HepG2 (cell line): ENCODE results near the gene ZKSCAN3. TPM values are rescaled to one million over a fixed set of nuclear protein-coding genes. Genes with fewer than 3 reads are reported as not detected.

Experiments
- CREB1 ChIP-seq, 2 experiments: fragments of 450-650 bp in 1 of 2; IDR thresholded peaks; 2 replicates each; pipeline ENCODE4 v1.6.1; 2016 to 2017; ENCODE audit warnings: control low read depth in 1 of 2, mild to moderate bottlenecking in 1 of 2, missing compliant biosample characterization in 1 of 2, missing genetic modification characterization in 1 of 2
- GPBP1L1 ChIP-seq: sonication (generic); formaldehyde crosslinking; IDR thresholded peaks from 2 replicates; pipeline ENCODE4 v1.5.0; 2020; ENCODE audit warnings: mild to moderate bottlenecking, missing genetic modification reagents
- KIAA2018 ChIP-seq: sonication (generic); formaldehyde crosslinking; IDR thresholded peaks from 2 replicates; pipeline ENCODE4 v1.5.0; 2020; ENCODE audit warnings: mild to moderate bottlenecking, missing genetic modification reagents, borderline replicate concordance
- MED1 ChIP-seq: sonication (generic); formaldehyde crosslinking; IDR thresholded peaks from 2 replicates; pipeline ENCODE4 v1.4.0; 2020; ENCODE audit warnings: missing genetic modification reagents
- MTF1 ChIP-seq: sonication (generic); formaldehyde crosslinking; IDR thresholded peaks from 2 replicates; pipeline ENCODE4 v1.5.0; 2020; ENCODE audit warnings: missing genetic modification reagents
- NFYC ChIP-seq: IDR thresholded peaks from 2 replicates; pipeline ENCODE4 v1.6.1; 2016; ENCODE audit warnings: missing genetic modification reagents, missing compliant biosample characterization
- NR2F1 ChIP-seq, 2 experiments: fragments of 450-650 bp in 1 of 2; formaldehyde crosslinking in 1 of 2; IDR thresholded peaks; 2 replicates each; pipeline versions ENCODE4 v1.5.0 to v1.6.1; 2016 to 2020; ENCODE audit warnings: mild to moderate bottlenecking in 1 of 2, missing compliant biosample characterization in 1 of 2, missing genetic modification reagents in 1 of 2, moderate library complexity in 1 of 2
- POLR2A ChIP-seq, 2 experiments: IDR thresholded peaks; 2 replicates each; pipeline ENCODE4 v1.6.1; 2011; ENCODE audit warnings: low read depth in 2 of 2, low read length in 2 of 2, mild to moderate bottlenecking in 1 of 2, moderate library complexity in 1 of 2; ENCODE audit not compliant: insufficient read depth in 1 of 2
- SSRP1 ChIP-seq: IDR thresholded peaks from 2 replicates; pipeline ENCODE4 v1.6.1; 2016; ENCODE audit warnings: control low read depth
- ZBTB2 ChIP-seq: sonication (generic); formaldehyde crosslinking; IDR thresholded peaks from 2 replicates; pipeline ENCODE4 v1.8.0; 2022; ENCODE audit warnings: low read depth, missing genetic modification reagents
- ZGPAT ChIP-seq: IDR thresholded peaks from 2 replicates; pipeline ENCODE4 v1.6.1; 2016; ENCODE audit warnings: mild to moderate bottlenecking
- ZNF232 ChIP-seq: sonication (generic); formaldehyde crosslinking; IDR thresholded peaks from 2 replicates; pipeline ENCODE4 v1.4.0; 2020; ENCODE audit warnings: missing genetic modification reagents, borderline replicate concordance
- ZNF317 ChIP-seq: sonication (generic); formaldehyde crosslinking; IDR thresholded peaks from 2 replicates; pipeline ENCODE4 v1.5.0; 2020; ENCODE audit warnings: mild to moderate bottlenecking, missing genetic modification reagents
- ZNF326 ChIP-seq: sonication (generic); formaldehyde crosslinking; IDR thresholded peaks from 2 replicates; pipeline ENCODE4 v1.4.0; 2020; ENCODE audit warnings: missing genetic modification reagents, borderline replicate concordance
- ZNF878 ChIP-seq: sonication (generic); formaldehyde crosslinking; IDR thresholded peaks from 2 replicates; pipeline ENCODE4 v1.8.1; 2023; ENCODE audit warnings: mild to moderate bottlenecking, missing genetic modification reagents, moderate library complexity
- polyA plus RNA-seq, 8 experiments: library from polyadenylated mRNA; depleted of rRNA in 3 of 8; stranded (reverse) in 7 of 8; unstranded in 1 of 8; fragments of >200 nt; fragmentation: Illumina TruSeq in 4 of 8; extraction: Trizol in 4 of 8; gene quantifications; 2 replicates each; pipeline versions ENCODE4 v1.2.1 to v1.2.3, GENCODE V29; 2011 to 2016; ENCODE audit warnings: low read depth in 4 of 8, missing spikeins in 1 of 8, mixed read lengths in 1 of 8; ENCODE audit not compliant: insufficient read depth in 1 of 8
- total RNA-seq, 5 experiments: library from RNA; depleted of rRNA; stranded (reverse); fragments of >200 nt; fragmentation: Illumina TruSeq; extraction: Trizol; gene quantifications; 2 replicates each; pipeline ENCODE4 v1.2.3, GENCODE V29; 2016; ENCODE audit warnings: low read depth in 1 of 5
- TF ChIP-seq, protein P1 (sequence below): IDR thresholded peaks from 2 replicates; pipeline ENCODE4 v1.6.1; 2016; ENCODE audit warnings: mild to moderate bottlenecking, missing biosample characterization, missing genetic modification reagents

ZKSCAN3 gene
- total and polyA plus RNA-seq, 2 of the 13 experiments (the other 11 are each of a cell fraction or from before 2014, with no cell fraction given): 3.3 to 7.4 TPM

DNA sequence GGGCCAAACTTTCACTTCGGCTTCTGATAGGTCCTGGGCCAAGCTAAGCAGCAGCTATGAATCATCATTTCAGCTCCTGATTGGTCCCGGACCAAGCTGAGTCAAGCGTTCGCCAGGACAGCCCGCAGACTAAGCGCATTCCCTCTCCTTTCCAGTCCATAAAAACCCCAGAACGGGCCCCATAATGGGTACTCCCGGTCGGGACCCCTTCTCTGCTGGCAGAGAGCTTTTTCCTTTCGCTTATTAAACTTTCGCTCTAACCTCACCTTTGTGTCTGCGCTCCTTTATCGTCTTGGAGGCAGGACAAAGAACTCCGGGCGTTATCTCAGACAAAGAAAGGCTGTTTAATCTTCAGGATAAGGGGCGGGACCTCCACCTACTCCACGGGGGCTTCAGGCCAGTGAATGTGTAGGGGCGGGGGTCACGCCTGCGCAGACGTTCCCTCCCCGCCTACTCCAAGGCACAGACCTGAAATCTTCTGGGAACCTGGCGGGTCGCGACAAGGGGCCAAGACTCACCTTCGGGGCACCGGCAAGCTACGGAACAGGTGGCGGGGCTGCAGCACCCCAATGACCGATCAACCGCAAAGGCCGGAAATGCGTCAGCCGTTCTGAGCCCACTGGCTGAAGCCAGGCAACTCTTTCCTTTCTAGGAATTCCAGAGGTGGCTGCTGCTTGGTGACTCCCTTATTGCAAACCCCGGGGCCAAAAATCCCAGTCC is 14.0 kb upstream of the ZKSCAN3 start, which contains the start of gene ZSCAN31 (continued):
- TF ChIP-seq ZNF326: no peak
- TF ChIP-seq ZBTB2 (CRISPR knock-in tag): no peak
- TF ChIP-seq MED1 (CRISPR knock-in tag): peak; percentile 67
- peak; percentile 75; the same call in 1 of the 2 replicates for TF ChIP-seq ZNF317 (CRISPR knock-in tag)
- no peak for TF ChIP-seq SSRP1 (CRISPR knock-in tag)
- peak; percentile 88 for TF ChIP-seq NFYC (CRISPR knock-in tag)
- TF ChIP-seq KIAA2018 (CRISPR knock-in tag): no peak
- TF ChIP-seq, protein P1, sequence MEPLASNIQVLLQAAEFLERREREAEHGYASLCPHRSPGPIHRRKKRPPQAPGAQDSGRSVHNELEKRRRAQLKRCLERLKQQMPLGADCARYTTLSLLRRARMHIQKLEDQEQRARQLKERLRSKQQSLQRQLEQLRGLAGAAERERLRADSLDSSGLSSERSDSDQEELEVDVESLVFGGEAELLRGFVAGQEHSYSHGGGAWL: peak; percentile 69; the same call in 1 of the 2 replicates
- TF ChIP-seq NR2F1 (CRISPR knock-in tag; IDR thresholded peaks at IDR 0.05): peak; percentile 29 to 34; a peak in 2 of 4 replicates
- TF ChIP-seq ZNF232 (CRISPR knock-in tag): no peak; the same call in 1 of the 2 replicates
- peak; percentile 94 for TF ChIP-seq ZNF878
- TF ChIP-seq MTF1 (CRISPR knock-in tag): no peak; the same call in 1 of the 2 replicates
- TF ChIP-seq GPBP1L1 (CRISPR knock-in tag): no peak
- peak; percentile 67 for TF ChIP-seq CREB1 (IDR thresholded peaks at IDR 0.05)
- peak; percentile 78 for TF ChIP-seq CREB1 (CRISPR knock-in tag; IDR thresholded peaks at IDR 0.05)
- peak; percentile 96 for TF ChIP-seq ZGPAT
- TF ChIP-seq POLR2A (IDR thresholded peaks at IDR 0.05; ENCODE audit: insufficient read depth in 1 of 2, low read depth in 2 of 2, low read length in 2 of 2): peak; percentile 80 to 99
